ENCODE results near the gene ABRACL.

DNA sequence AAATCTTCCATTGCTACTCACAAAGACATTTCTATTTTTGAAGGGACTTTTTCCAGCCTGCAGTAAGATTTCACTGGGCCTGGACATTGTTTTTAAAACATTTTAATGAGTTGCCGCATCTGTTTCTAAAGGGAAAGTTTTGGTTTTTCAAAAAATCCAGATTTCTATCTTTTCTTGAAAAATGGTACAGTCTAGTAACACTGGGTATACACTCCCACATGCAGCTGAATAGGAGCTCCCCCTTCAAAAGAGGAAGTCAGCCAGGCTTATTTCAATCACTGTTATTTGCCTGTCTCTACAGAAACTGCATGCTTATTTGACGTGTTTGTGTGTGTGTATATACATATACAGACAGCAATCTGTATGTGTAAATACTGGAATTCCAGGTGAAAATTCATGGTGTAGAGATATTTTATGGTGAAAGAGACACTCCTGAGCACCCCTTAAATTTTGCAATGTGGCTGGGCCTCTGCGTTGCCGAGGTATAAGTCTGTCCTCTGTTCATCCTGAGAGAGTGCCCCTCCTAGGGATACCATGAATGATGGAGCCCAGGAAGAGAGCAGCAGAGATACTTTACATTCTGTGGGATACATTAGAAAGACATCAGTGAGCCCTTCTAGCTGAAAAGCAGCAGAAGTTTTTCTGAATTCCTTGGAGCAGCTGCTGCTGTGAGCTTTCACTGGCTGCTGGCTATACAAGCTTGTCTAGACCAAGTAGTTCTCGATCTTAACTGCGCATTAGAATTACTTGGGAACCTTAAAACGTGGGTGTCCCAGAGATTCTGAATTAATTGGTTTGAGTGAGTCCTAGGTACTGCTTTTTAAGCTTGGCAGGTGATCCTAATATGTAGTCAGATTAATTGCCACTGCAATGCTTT, 12.0 kb upstream of the ABRACL start:
- TF ChIP-seq, protein P1, sequence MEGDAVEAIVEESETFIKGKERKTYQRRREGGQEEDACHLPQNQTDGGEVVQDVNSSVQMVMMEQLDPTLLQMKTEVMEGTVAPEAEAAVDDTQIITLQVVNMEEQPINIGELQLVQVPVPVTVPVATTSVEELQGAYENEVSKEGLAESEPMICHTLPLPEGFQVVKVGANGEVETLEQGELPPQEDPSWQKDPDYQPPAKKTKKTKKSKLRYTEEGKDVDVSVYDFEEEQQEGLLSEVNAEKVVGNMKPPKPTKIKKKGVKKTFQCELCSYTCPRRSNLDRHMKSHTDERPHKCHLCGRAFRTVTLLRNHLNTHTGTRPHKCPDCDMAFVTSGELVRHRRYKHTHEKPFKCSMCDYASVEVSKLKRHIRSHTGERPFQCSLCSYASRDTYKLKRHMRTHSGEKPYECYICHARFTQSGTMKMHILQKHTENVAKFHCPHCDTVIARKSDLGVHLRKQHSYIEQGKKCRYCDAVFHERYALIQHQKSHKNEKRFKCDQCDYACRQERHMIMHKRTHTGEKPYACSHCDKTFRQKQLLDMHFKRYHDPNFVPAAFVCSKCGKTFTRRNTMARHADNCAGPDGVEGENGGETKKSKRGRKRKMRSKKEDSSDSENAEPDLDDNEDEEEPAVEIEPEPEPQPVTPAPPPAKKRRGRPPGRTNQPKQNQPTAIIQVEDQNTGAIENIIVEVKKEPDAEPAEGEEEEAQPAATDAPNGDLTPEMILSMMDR (IDR thresholded peaks at IDR 0.05): no peak
- no peak for TF ChIP-seq POLR2A (IDR thresholded peaks at IDR 0.05)
